ENCODE measurements around the gene ZNF674.

- TF ChIP-seq CTCF (IDR thresholded peaks at IDR 0.05 in 2 of 3, conservative IDR thresholded peaks at IDR 0.05 in 1 of 3; ENCODE audit: control insufficient read depth in 2 of 3, extremely low read depth in 1 of 3, insufficient read depth in 1 of 3, low read depth in 3 of 3, low read length in 3 of 3) = no peak
- TF ChIP-seq EP300 (IDR thresholded peaks at IDR 0.05; ENCODE audit: borderline replicate concordance in 1 of 2, control insufficient read depth in 1 of 2, low read depth in 2 of 2, low read length in 2 of 2) = no peak
- TF ChIP-seq ZNF687 (IDR thresholded peaks at IDR 0.05) = no peak
Measured at GRCh38 chrX:46559062-46559461, 13.8 kb upstream of the ZNF674 start.

Measured in GM12878 (cell line).